Uterus (tissue), 2 donors: ENCODE measurements around the gene CALY.

Source experiments
- POLR2A ChIP-seq, 2 donors: fragments of 450-650 bp; IDR thresholded peaks; one replicate each; pipeline ENCODE4 v1.6.1; 2016; ENCODE audit warnings: antibody characterized with exemption in 2 of 2, mild to moderate bottlenecking in 1 of 2, moderate library complexity in 1 of 2
- TF ChIP-seq, protein P1 (sequence below), 4 experiments: fragments of 200-600 bp in 2 of 4; fragments of 450-650 bp in 2 of 4; sonication (generic) in 2 of 4; IDR thresholded peaks; one replicate each; pipeline ENCODE4 v1.5.1; 2016 to 2019; ENCODE audit warnings: antibody characterized with exemption in 4 of 4, mild to moderate bottlenecking in 2 of 4, moderate library complexity in 1 of 4

DNA sequence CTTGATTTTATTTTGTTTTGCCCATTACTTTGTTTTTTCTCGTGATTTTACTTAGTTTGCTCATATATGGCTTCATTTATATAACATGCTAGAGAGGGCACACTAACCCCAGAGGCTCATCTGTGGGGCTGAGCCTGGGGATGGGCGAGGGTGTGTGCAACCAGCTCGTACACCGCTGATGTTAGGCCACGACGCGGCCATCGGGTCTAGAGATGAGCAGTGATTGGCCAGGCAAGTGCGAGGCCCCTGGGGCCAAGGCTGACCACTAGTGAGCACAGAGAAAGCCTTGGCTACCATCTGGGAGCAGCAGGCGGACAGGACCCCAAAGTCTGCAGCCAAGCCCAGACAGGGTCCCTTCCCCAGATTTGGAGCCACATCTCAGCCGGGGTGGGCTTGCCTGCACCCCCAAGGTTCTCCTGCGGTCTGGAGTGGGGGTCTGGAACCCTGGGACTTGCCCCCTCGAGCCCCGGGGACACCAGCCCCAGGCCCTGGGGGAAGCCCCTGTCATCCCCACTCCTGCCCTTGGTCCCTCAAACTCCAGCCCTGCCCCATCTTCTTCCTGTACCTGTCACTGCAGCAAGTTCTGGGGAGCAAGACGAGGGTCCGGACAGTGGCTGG is 17.4 kb upstream of the CALY start:
- TF ChIP-seq, protein P1, sequence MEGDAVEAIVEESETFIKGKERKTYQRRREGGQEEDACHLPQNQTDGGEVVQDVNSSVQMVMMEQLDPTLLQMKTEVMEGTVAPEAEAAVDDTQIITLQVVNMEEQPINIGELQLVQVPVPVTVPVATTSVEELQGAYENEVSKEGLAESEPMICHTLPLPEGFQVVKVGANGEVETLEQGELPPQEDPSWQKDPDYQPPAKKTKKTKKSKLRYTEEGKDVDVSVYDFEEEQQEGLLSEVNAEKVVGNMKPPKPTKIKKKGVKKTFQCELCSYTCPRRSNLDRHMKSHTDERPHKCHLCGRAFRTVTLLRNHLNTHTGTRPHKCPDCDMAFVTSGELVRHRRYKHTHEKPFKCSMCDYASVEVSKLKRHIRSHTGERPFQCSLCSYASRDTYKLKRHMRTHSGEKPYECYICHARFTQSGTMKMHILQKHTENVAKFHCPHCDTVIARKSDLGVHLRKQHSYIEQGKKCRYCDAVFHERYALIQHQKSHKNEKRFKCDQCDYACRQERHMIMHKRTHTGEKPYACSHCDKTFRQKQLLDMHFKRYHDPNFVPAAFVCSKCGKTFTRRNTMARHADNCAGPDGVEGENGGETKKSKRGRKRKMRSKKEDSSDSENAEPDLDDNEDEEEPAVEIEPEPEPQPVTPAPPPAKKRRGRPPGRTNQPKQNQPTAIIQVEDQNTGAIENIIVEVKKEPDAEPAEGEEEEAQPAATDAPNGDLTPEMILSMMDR (IDR thresholded peaks at IDR 0.05) = no peak
- no peak for TF ChIP-seq POLR2A (IDR thresholded peaks at IDR 0.05)
